Astrocyte (in vitro differentiated cells and primary cell): ENCODE results near the gene METAP1D. TPM values are rescaled to one million over a fixed set of nuclear protein-coding genes. Genes with fewer than 3 reads are reported as not detected.

ENCODE experiments used
- DNase-seq: peaks from one replicate; pipeline ENCODE4 v3.0.0-alpha.2; 2010; ENCODE audit warnings: low read depth
- FAIRE-seq: peaks from 2 replicates; lab custom pipeline; 2011; peaks lifted over from hg19 to GRCh38; lab: Jason Lieb, UNC
- H2AFZ ChIP-seq: 2 replicates; pipeline ENCODE4 v1.6.0; 2012; ENCODE audit warnings: low read depth, low read length, inconsistent platforms
- H3K27ac ChIP-seq: 2 replicates; pipeline ENCODE4 v1.5.1; 2011; ENCODE audit warnings: low read depth, low read length, inconsistent platforms
- H3K27me3 ChIP-seq: 2 replicates; pipeline ENCODE4 v1.6.0; 2011; ENCODE audit warnings: low read length, inconsistent platforms; ENCODE audit not compliant: insufficient read depth
- H3K36me3 ChIP-seq: 2 replicates; pipeline ENCODE4 v1.5.1; 2011; ENCODE audit warnings: low read length, inconsistent platforms; ENCODE audit not compliant: insufficient read depth
- H3K4me1 ChIP-seq: 2 replicates; pipeline ENCODE4 v1.5.1; 2011; ENCODE audit warnings: low read length, inconsistent platforms; ENCODE audit not compliant: insufficient read depth
- H3K4me2 ChIP-seq: 2 replicates; pipeline ENCODE4 v1.6.0; 2012; ENCODE audit warnings: low read length, inconsistent platforms
- H3K4me3 ChIP-seq: 2 replicates; pipeline ENCODE4 v1.5.1; 2011; ENCODE audit warnings: low read depth, mild to moderate bottlenecking, low read length, inconsistent platforms; ENCODE audit not compliant: insufficient read depth
- H3K79me2 ChIP-seq: 2 replicates; pipeline ENCODE4 v1.6.0; 2012; ENCODE audit warnings: mild to moderate bottlenecking, low read length, inconsistent platforms; ENCODE audit not compliant: insufficient read depth
- H3K9ac ChIP-seq: 2 replicates; pipeline ENCODE4 v1.6.0; 2012; ENCODE audit warnings: mild to moderate bottlenecking, low read length, inconsistent platforms
- H3K9me3 ChIP-seq: 2 replicates; pipeline ENCODE4 v1.5.1; 2012; ENCODE audit warnings: low read depth, mild to moderate bottlenecking, low read length, inconsistent platforms; ENCODE audit not compliant: insufficient read depth
- H4K20me1 ChIP-seq: 2 replicates; pipeline ENCODE4 v1.6.0; 2012; ENCODE audit warnings: low read length, inconsistent platforms; ENCODE audit not compliant: insufficient read depth
- H3K27ac Mint-ChIP-seq: one replicate; pipeline ENCODE4 v1.8.0; 2021; ENCODE audit warnings: mild to moderate bottlenecking, mixed read lengths; ENCODE audit not compliant: unreplicated experiment
- H3K27me3 Mint-ChIP-seq: one replicate; pipeline ENCODE4 v1.8.0; 2021; ENCODE audit warnings: low read depth, mixed read lengths; ENCODE audit not compliant: unreplicated experiment
- H3K36me3 Mint-ChIP-seq: one replicate; pipeline ENCODE4 v1.8.0; 2021; ENCODE audit warnings: low read depth, mixed read lengths; ENCODE audit not compliant: unreplicated experiment
- H3K4me1 Mint-ChIP-seq: one replicate; pipeline ENCODE4 v1.8.0; 2021; ENCODE audit warnings: low read depth, mixed read lengths; ENCODE audit not compliant: unreplicated experiment
- H3K4me3 Mint-ChIP-seq: one replicate; pipeline ENCODE4 v1.8.0; 2021; ENCODE audit warnings: mild to moderate bottlenecking, moderate library complexity, mixed read lengths; ENCODE audit not compliant: unreplicated experiment
- H3K9me3 Mint-ChIP-seq: one replicate; pipeline ENCODE4 v1.8.0; 2021; ENCODE audit warnings: mild to moderate bottlenecking, mixed read lengths; ENCODE audit not compliant: unreplicated experiment
- EZH2 ChIP-seq: IDR thresholded peaks from 2 replicates; pipeline ENCODE4 v1.6.1; 2012; ENCODE audit warnings: mild to moderate bottlenecking, low read length, inconsistent platforms; ENCODE audit not compliant: insufficient read depth
- total RNA-seq: library from RNA; stranded (reverse); gene quantifications from 2 replicates; pipeline ENCODE4 v1.2.1, GENCODE V29; 2021
- TF ChIP-seq, protein P1 (sequence below): IDR thresholded peaks from 2 replicates; pipeline ENCODE4 v1.5.1; 2011; ENCODE audit warnings: low read depth, mild to moderate bottlenecking, inconsistent platforms, low read length, moderate library complexity; ENCODE audit not compliant: insufficient read depth

The METAP1D gene
- total RNA-seq, 1 donor from 2014 or later, result 6.5 TPM

DNA sequence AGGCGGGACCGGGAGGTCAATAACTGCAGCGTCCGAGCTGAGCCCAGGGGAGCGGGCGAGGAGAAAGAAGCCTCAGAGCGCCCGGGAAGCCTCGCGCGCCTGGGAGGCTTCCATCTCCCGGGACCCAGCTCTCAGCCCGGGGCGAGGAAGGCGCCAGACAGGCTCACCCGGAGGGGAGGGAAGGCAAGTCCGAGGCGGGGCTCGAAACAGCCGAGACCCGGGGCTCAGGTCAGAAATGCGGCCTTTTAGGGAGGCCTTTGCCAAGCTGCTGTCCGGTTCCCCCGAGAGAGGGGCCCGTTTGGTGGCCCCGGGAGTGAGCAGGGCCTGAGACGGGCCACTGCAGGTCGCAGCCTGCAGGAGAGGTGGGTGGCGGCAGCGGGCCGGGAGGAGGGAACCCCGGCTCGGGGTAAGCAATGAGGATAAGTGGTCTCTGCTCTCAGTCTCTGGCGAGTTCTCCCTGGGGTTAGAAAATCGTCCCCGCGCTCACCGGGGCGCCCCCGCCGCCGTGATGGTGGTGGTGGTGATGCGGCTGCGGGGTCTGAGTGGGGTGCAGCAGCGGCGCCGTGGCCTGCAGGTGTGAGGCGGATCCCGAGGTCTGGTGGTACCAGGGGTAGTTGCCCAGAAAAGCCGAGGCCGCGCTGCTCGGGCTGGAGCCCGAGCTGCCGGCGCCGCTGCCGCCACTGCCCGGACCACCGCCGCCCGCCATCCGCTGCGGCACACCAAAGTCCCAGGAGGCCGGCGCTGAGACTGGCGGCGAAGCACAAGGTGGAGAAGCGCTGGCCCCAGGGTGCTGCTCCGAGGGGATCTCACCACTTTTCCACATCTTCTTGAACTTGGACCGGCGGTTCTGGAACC, 100.6 kb downstream of the METAP1D start:
- Mint-ChIP-seq H3K4me1 (peaks cover 20% of the 10 kb centered on the region), H3K4me3 (peak overlapping the region; percentile 79), H3K27ac (peak overlapping the region; percentile 81), H3K9me3 (no peaks in the 10 kb centered on the region), H3K27me3 (peaks cover 20% of the 10 kb centered on the region), H3K36me3 (no peaks in the 10 kb centered on the region)
- FAIRE-seq (no peak), DNase-seq (no peak)
- no peak overlapping the region for H3K9ac ChIP-seq
- H3K36me3 ChIP-seq, result no peaks in the 10 kb centered on the region
- H3K9me3 ChIP-seq, result no peaks in the 10 kb centered on the region
- no peak overlapping the region for H3K27ac ChIP-seq
- H4K20me1 ChIP-seq, result no peaks in the 10 kb centered on the region
- TF ChIP-seq, protein P1, sequence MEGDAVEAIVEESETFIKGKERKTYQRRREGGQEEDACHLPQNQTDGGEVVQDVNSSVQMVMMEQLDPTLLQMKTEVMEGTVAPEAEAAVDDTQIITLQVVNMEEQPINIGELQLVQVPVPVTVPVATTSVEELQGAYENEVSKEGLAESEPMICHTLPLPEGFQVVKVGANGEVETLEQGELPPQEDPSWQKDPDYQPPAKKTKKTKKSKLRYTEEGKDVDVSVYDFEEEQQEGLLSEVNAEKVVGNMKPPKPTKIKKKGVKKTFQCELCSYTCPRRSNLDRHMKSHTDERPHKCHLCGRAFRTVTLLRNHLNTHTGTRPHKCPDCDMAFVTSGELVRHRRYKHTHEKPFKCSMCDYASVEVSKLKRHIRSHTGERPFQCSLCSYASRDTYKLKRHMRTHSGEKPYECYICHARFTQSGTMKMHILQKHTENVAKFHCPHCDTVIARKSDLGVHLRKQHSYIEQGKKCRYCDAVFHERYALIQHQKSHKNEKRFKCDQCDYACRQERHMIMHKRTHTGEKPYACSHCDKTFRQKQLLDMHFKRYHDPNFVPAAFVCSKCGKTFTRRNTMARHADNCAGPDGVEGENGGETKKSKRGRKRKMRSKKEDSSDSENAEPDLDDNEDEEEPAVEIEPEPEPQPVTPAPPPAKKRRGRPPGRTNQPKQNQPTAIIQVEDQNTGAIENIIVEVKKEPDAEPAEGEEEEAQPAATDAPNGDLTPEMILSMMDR, result no peak
- TF ChIP-seq EZH2, result no peak
- peak overlapping the region; percentile 95 for H3K4me2 ChIP-seq
- H3K4me3 ChIP-seq, result no peak overlapping the region
- peak overlapping the region; percentile 22 for H2AFZ ChIP-seq
- H3K27me3 ChIP-seq, result peaks cover 31% of the 10 kb centered on the region
- peaks cover 58% of the 10 kb centered on the region for H3K4me1 ChIP-seq
- H3K79me2 ChIP-seq, result no peaks in the 10 kb centered on the region

DNA sequence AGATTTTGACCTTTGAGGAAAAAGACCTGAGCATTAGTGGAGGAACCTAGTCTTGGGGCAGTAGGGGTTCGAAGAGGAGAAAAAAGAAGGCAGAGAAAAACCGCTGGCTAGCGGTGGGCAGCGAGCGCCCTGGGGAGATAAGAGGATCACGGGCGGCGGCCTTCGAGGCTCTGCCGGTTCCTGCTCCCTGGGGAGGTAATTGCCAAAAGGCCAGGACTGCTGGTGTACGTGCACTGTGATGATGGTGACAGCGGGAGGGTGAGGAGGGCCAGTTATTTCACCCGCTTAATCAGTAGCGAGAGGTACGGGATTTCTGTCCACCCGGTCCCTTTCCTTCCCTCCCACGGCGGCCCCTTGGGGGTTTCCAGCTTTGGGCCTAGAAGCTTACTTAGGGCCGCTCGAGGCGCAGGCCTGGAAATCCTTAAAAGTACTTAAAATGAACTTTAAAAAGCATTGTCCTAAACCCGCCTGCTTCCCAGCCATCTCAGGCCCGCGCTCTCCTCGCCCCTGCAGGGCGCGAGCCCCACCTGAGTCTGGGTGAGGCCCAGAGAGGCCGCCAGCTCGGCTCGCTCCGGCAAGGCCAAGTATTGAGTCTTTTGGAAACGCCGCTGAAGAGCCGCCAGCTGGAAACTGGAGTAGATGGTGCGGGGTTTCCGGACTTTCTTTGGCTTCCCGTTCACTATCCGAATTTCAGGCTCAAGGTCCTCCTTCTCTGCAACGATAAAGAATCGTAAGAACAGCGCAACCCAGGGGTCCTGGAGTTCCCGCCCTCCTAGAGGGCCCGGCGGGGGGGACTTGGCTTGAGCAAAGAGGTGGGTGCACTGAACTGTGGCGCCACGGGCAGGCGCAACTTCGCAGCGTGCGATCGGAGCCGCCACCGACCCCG, 101.4 kb downstream of the METAP1D start:
- H3K27me3 ChIP-seq, result peaks cover 39% of the 10 kb centered on the region
- peak overlapping the region; percentile 87 for H3K4me3 Mint-ChIP-seq
- H3K9ac ChIP-seq, result no peak overlapping the region
- FAIRE-seq (no peak), DNase-seq (no peak)
- H3K36me3 ChIP-seq, result no peaks in the 10 kb centered on the region
- TF ChIP-seq, protein P1, result no peak
- peak; percentile 58 for TF ChIP-seq EZH2
- H3K4me1 ChIP-seq, result peaks cover 55% of the 10 kb centered on the region
- peak overlapping the region; percentile 63 for H3K4me3 ChIP-seq
- peaks cover 6% of the 10 kb centered on the region for H3K9me3 Mint-ChIP-seq
- H2AFZ ChIP-seq, result peak overlapping the region; percentile 79
- H3K36me3 Mint-ChIP-seq, result no peaks in the 10 kb centered on the region
- H3K9me3 ChIP-seq, result no peaks in the 10 kb centered on the region
- no peaks in the 10 kb centered on the region for H4K20me1 ChIP-seq
- H3K4me2 ChIP-seq, result peak overlapping the region; percentile 95
- H3K27ac Mint-ChIP-seq, result peak overlapping the region; percentile 81
- no peaks in the 10 kb centered on the region for H3K79me2 ChIP-seq
- H3K4me1 Mint-ChIP-seq, result peaks cover 14% of the 10 kb centered on the region
- H3K27me3 Mint-ChIP-seq, result peaks cover 26% of the 10 kb centered on the region
- no peak overlapping the region for H3K27ac ChIP-seq
